ENCODE data around the gene SYTL2. TPM values are rescaled to one million over a fixed set of nuclear protein-coding genes. Genes with fewer than 3 reads are reported as not detected.
A peak's percentile ranks its signal among the peaks of the same experiment; 100 is the strongest.
"Not testable (repeated sequence)": the region's sequence is repeated elsewhere in the genome, so short reads cannot be mapped to it uniquely, and the experiment has no call there.

The SYTL2 gene
- polyA plus RNA-seq, 1 of the 3 experiments (the other 2 are of a cell fraction), result 36.0 TPM

GRCh38 chr11:85661972-85662664 lies 148.8 kb downstream of the SYTL2 start:
- ChIA-PET CTCF (interaction anchor here (1.0 kb wide), 1 partner anchor 9 kb away, joined by 4 read pairs; no protein-coding TSS in a partner anchor), POLR2A (interaction anchor here (1.8 kb wide), 1 partner anchor 15 kb away, joined by 4 read pairs; the partner anchor contains the start of gene TMEM126A)
- peaks cover 3% of the 10 kb centered on the region for H3F3A ChIP-seq (replicated peaks; ENCODE audit: insufficient read depth)
- H3K4me1 ChIP-seq (ENCODE audit: control insufficient read depth in 1 of 2, insufficient read depth in 2 of 2, low read depth in 1 of 2, low read length in 1 of 2), result peaks cover 14 to 37% of the 10 kb centered on the region in 2 experiments; a peak in 3 of 4 replicates
- H3K36me3 ChIP-seq (replicated peaks in 1 of 2; ENCODE audit: control insufficient read depth in 1 of 2, insufficient read depth in 2 of 2, low read length in 1 of 2), result peaks cover 63% of the 10 kb centered on the region in 2 experiments
- H3K27ac ChIP-seq (ENCODE audit: low read depth in 2 of 2, low read length in 1 of 2), result peak overlapping the region in 1 of 2 experiments; percentile 39; a peak in 1 of 4 replicates
- peak overlapping the region; percentile 94 to 95 for H3K4me3 ChIP-seq (ENCODE audit: low read depth in 2 of 2, low read length in 1 of 2)
- H4K20me1 ChIP-seq (ENCODE audit: insufficient read depth), result peaks cover 68% of the 10 kb centered on the region
- no peak overlapping the region for H2AFZ ChIP-seq (ENCODE audit: low read depth)
- H3K79me2 ChIP-seq (ENCODE audit: insufficient read depth), result peaks cover 76% of the 10 kb centered on the region
- H3K9me3 ChIP-seq, result no peaks in the 10 kb centered on the region
- TF ChIP-seq USF2 (IDR thresholded peaks at IDR 0.05; ENCODE audit: borderline replicate concordance, low read depth, low read length), result no peak
- no peak for TF ChIP-seq FOXJ3 (CRISPR knock-in tag; IDR thresholded peaks at IDR 0.05)
- peak; percentile 31; the same call in 1 of the 2 replicates for TF ChIP-seq TCF12 (IDR thresholded peaks at IDR 0.05)
- DNase-seq, result no peak
- 5% methylated on average over 4 of the region's 4 CpGs for WGBS (ENCODE audit: low lambda C conversion rate)
- H3K9me2 ChIP-seq, result no peaks in the 10 kb centered on the region
- H3K4me2 ChIP-seq, result peak overlapping the region; percentile 86
- no peaks in the 10 kb centered on the region for H3K27me3 ChIP-seq (ENCODE audit: insufficient read depth)
- peak overlapping the region; percentile 99; the same call in 1 of the 2 replicates for H3K9ac ChIP-seq

- no peaks in the 10 kb centered on the region for H3K9me2 ChIP-seq
- peaks cover 67% of the 10 kb centered on the region for H4K20me1 ChIP-seq (ENCODE audit: insufficient read depth)
- ChIA-PET POLR2A (interaction anchor here (1.0 kb wide), 1 partner anchor 28 kb away, joined by 3 read pairs; the partner anchor contains the start of gene CCDC89), CTCF (no interaction called here)
- no peak overlapping the region for H3K27ac ChIP-seq (ENCODE audit: low read depth in 2 of 2, low read length in 1 of 2)
- H3K9ac ChIP-seq, result no peak overlapping the region
- H3K4me3 ChIP-seq (ENCODE audit: low read depth in 2 of 2, low read length in 1 of 2), result no peak overlapping the region
- TF ChIP-seq YY1 (IDR thresholded peaks at IDR 0.05; ENCODE audit: low read depth), result no peak
- H2AFZ ChIP-seq (ENCODE audit: low read depth), result no peak overlapping the region
- no peak for DNase-seq
- H3K9me3 ChIP-seq, result no peaks in the 10 kb centered on the region
- peaks cover 15% of the 10 kb centered on the region for H3F3A ChIP-seq (replicated peaks; ENCODE audit: insufficient read depth)
- no peak overlapping the region for H3K4me2 ChIP-seq
- H3K79me2 ChIP-seq (ENCODE audit: insufficient read depth), result peaks cover 89% of the 10 kb centered on the region
- H3K27me3 ChIP-seq (ENCODE audit: insufficient read depth), result no peaks in the 10 kb centered on the region
- WGBS (ENCODE audit: low lambda C conversion rate), result 59% methylated on average over 1 of the region's 1 CpG
- H3K36me3 ChIP-seq (replicated peaks in 1 of 2; ENCODE audit: control insufficient read depth in 1 of 2, insufficient read depth in 2 of 2, low read length in 1 of 2), result peaks cover 89 to 91% of the 10 kb centered on the region in 2 experiments
- H3K4me1 ChIP-seq (ENCODE audit: control insufficient read depth in 1 of 2, insufficient read depth in 2 of 2, low read depth in 1 of 2, low read length in 1 of 2), result peaks cover 12 to 37% of the 10 kb centered on the region in 2 experiments; a peak in 3 of 4 replicates
Observed at GRCh38 chr11:85658180-85658579, 152.8 kb downstream of the SYTL2 start.

- no peak for DNase-seq
- Histone ChIP-seq H3K4me2 (no peak overlapping the region), H3K27ac (ENCODE audit: low read depth in 2 of 2, low read length in 1 of 2) (no peak overlapping the region), H3K4me3 (ENCODE audit: low read depth in 2 of 2, low read length in 1 of 2) (no peak overlapping the region), H3K9me2 (no peaks in the 10 kb centered on the region), H3K27me3 (ENCODE audit: insufficient read depth) (no peaks in the 10 kb centered on the region), H2AFZ (ENCODE audit: low read depth) (no peak overlapping the region), H4K20me1 (ENCODE audit: insufficient read depth) (peaks cover 53% of the 10 kb centered on the region), H3K9ac (no peak overlapping the region), H3K4me1 (ENCODE audit: control insufficient read depth in 1 of 2, insufficient read depth in 2 of 2, low read depth in 1 of 2, low read length in 1 of 2) (peaks cover 10 to 37% of the 10 kb centered on the region in 2 experiments; a peak in 2 of 4 replicates), H3K9me3 (no peaks in the 10 kb centered on the region), H3K36me3 (replicated peaks in 1 of 2; ENCODE audit: control insufficient read depth in 1 of 2, insufficient read depth in 2 of 2, low read length in 1 of 2) (peaks cover 79 to 88% of the 10 kb centered on the region in 2 experiments), H3K79me2 (ENCODE audit: insufficient read depth) (peaks cover 81% of the 10 kb centered on the region), H3F3A (replicated peaks; ENCODE audit: insufficient read depth) (peaks cover 15% of the 10 kb centered on the region)
- ChIA-PET CTCF (no interaction called here), POLR2A (no interaction called here)
- no peak for TF ChIP-seq EP300 (IDR thresholded peaks at IDR 0.05; ENCODE audit: borderline replicate concordance in 1 of 2, low read depth in 1 of 2, low read length in 1 of 2)
- no peak for TF ChIP-seq REST (IDR thresholded peaks at IDR 0.05; ENCODE audit: low read depth, low read length)
- 96% methylated on average over 1 of the region's 1 CpG for WGBS (ENCODE audit: low lambda C conversion rate)
Observed at GRCh38 chr11:85656777-85657176, 154.2 kb downstream of the SYTL2 start.

GRCh38 chr11:85654343-85654742 lies 156.6 kb downstream of the SYTL2 start:
- H3K27ac ChIP-seq (ENCODE audit: low read depth in 2 of 2, low read length in 1 of 2); H2AFZ ChIP-seq (ENCODE audit: low read depth); H3K9me2 ChIP-seq; H3K9me3 ChIP-seq; H3K4me2 ChIP-seq; H3K9ac ChIP-seq; CTCF ChIA-PET; H3K4me3 ChIP-seq (ENCODE audit: low read depth in 2 of 2, low read length in 1 of 2); H3K27me3 ChIP-seq (ENCODE audit: insufficient read depth); DNase-seq: not testable (repeated sequence)
- H4K20me1 ChIP-seq (ENCODE audit: insufficient read depth), result peaks cover 31% of the 10 kb centered on the region
- H3F3A ChIP-seq (replicated peaks; ENCODE audit: insufficient read depth), result peaks cover 24% of the 10 kb centered on the region
- 98% methylated on average over 4 of the region's 4 CpGs for WGBS (ENCODE audit: low lambda C conversion rate)
- H3K79me2 ChIP-seq (ENCODE audit: insufficient read depth), result peaks cover 63% of the 10 kb centered on the region
- POLR2A ChIA-PET, result interaction anchor here (0.5 to 1.5 kb wide), 2 partner anchors 9 to 15 kb away, joined by 3 to 4 read pairs; no protein-coding TSS in a partner anchor
- H3K4me1 ChIP-seq (ENCODE audit: control insufficient read depth in 1 of 2, insufficient read depth in 2 of 2, low read depth in 1 of 2, low read length in 1 of 2), result peaks cover 0 to 21% of the 10 kb centered on the region in 2 experiments; a peak in 2 of 4 replicates
- H3K36me3 ChIP-seq (replicated peaks in 1 of 2; ENCODE audit: control insufficient read depth in 1 of 2, insufficient read depth in 2 of 2, low read length in 1 of 2), result peaks cover 56 to 71% of the 10 kb centered on the region in 2 experiments

All from SK-N-SH (cell line).